ENCODE results near the gene SCFD2. TPM values are rescaled to one million over a fixed set of nuclear protein-coding genes. Genes with fewer than 3 reads are reported as not detected.

Gene SCFD2
- total RNA-seq, 1 experiment from 2014 or later = 7.4 TPM

GRCh38 chr4:52946855-52947254, 419.0 kb downstream of the SCFD2 start:
- BruUV-seq (replicated peaks) = no TSS peak

GRCh38 chr4:52945982-52946381, 419.9 kb downstream of the SCFD2 start:
- POLR2A ChIA-PET = no interaction called here
- Histone ChIP-seq H3K27me3 (ENCODE audit: control insufficient read depth, insufficient read depth, low read length) (no peaks in the 10 kb centered on the region), H3K4me1 (ENCODE audit: control insufficient read depth, insufficient read depth, low read length) (no peaks in the 10 kb centered on the region), H3K4me3 (ENCODE audit: low read depth in 2 of 2, low read length in 2 of 2) (no peak overlapping the region), H3K36me3 (ENCODE audit: control insufficient read depth, insufficient read depth, low read length) (no peaks in the 10 kb centered on the region), H3K9me3 (ENCODE audit: control insufficient read depth, insufficient read depth, low read depth, low read length) (no peaks in the 10 kb centered on the region), H3K27ac (ENCODE audit: low read length) (no peak overlapping the region)
- no TSS peak for BruUV-seq (replicated peaks)
- ATAC-seq (no peak), DNase-seq (ENCODE audit: low read depth, low spot score) (no peak)
- in situ Hi-C loops (cut with HindIII; ENCODE audit: low pct_unique_long_range_greater_than_20kb, low sequenced_read_pairs) = no loop called here
- TF ChIP-seq POLR2AphosphoS5 (IDR thresholded peaks at IDR 0.05; ENCODE audit: low read depth, low read length) (no peak), TCF7L2 (IDR thresholded peaks at IDR 0.05; ENCODE audit: low read depth, low read length) (no peak), SIN3A (IDR thresholded peaks at IDR 0.05; ENCODE audit: borderline replicate concordance, insufficient read depth, low read depth, low read length) (no peak), CTCF (IDR thresholded peaks at IDR 0.05) (no peak), REST (IDR thresholded peaks at IDR 0.05; ENCODE audit: insufficient read depth in 1 of 2, low read depth in 2 of 2, low read length in 1 of 2) (no peak)
- CTCF ChIA-PET = no interaction called here
- intact Hi-C loops (cut with micrococcal nuclease; ENCODE audit: unreplicated experiment) = no loop called here

More at GRCh38 chr4:52946855-52947254, 419.0 kb downstream of the SCFD2 start:
- intact Hi-C loops (cut with micrococcal nuclease; ENCODE audit: unreplicated experiment) = no loop called here
- Histone ChIP-seq H3K27me3 (ENCODE audit: control insufficient read depth, insufficient read depth, low read length) (no peaks in the 10 kb centered on the region), H3K9me3 (ENCODE audit: control insufficient read depth, insufficient read depth, low read depth, low read length) (no peaks in the 10 kb centered on the region), H3K4me1 (ENCODE audit: control insufficient read depth, insufficient read depth, low read length) (no peaks in the 10 kb centered on the region), H3K36me3 (ENCODE audit: control insufficient read depth, insufficient read depth, low read length) (no peaks in the 10 kb centered on the region), H3K4me3 (ENCODE audit: low read depth in 2 of 2, low read length in 2 of 2) (no peak overlapping the region), H3K27ac (ENCODE audit: low read length) (no peak overlapping the region)
- in situ Hi-C loops (cut with HindIII; ENCODE audit: low pct_unique_long_range_greater_than_20kb, low sequenced_read_pairs) = no loop called here
- DNase-seq (ENCODE audit: low read depth, low spot score) (no peak), ATAC-seq (no peak)
- ChIA-PET CTCF (no interaction called here), POLR2A (no interaction called here)
- TF ChIP-seq CTCF (IDR thresholded peaks at IDR 0.05) = no peak
- no peak for TF ChIP-seq POLR2AphosphoS5 (IDR thresholded peaks at IDR 0.05; ENCODE audit: low read depth, low read length)
- no peak for TF ChIP-seq TCF7L2 (IDR thresholded peaks at IDR 0.05; ENCODE audit: low read depth, low read length)
- no peak for TF ChIP-seq SIN3A (IDR thresholded peaks at IDR 0.05; ENCODE audit: borderline replicate concordance, insufficient read depth, low read depth, low read length)
- TF ChIP-seq REST (IDR thresholded peaks at IDR 0.05; ENCODE audit: insufficient read depth in 1 of 2, low read depth in 2 of 2, low read length in 1 of 2) = no peak
